22Rv1 (cell line): ENCODE data around the gene TUBB6.

Experiments used
- H3K27ac ChIP-seq: fragments of 450-650 bp; 2 replicates; pipeline ENCODE4 v1.5.1; 2017
- CTCF ChIP-seq: fragments of 450-650 bp; IDR thresholded peaks from 2 replicates; pipeline ENCODE4 v1.5.1; 2017; ENCODE audit warnings: mild to moderate bottlenecking
- ZFX ChIP-seq: fragments of 450-650 bp; IDR thresholded peaks from 2 replicates; pipeline ENCODE4 v1.6.1; 2017; ENCODE audit warnings: antibody characterized with exemption, borderline replicate concordance

TUBB6 gene

GRCh38 chr18:12315911-12316310, 7.9 kb downstream of the TUBB6 start:
- no peak for TF ChIP-seq ZFX
- TF ChIP-seq CTCF, result no peak
- no peak overlapping the region for H3K27ac ChIP-seq

- TF ChIP-seq CTCF (no peak), ZFX (no peak)
- H3K27ac ChIP-seq, result no peak overlapping the region
Observed at GRCh38 chr18:12317664-12318333, 9.8 kb downstream of the TUBB6 start.

- TF ChIP-seq ZFX (no peak), CTCF (no peak)
- no peak overlapping the region for H3K27ac ChIP-seq
Observed at GRCh38 chr18:12318334-12318697, 10.3 kb downstream of the TUBB6 start.

- TF ChIP-seq CTCF, result no peak
- TF ChIP-seq ZFX, result no peak
Observed at GRCh38 chr18:12318857-12319256, 10.8 kb downstream of the TUBB6 start.

GRCh38 chr18:12321333-12321732, 13.3 kb downstream of the TUBB6 start:
- H3K27ac ChIP-seq, result no peak overlapping the region
- TF ChIP-seq CTCF, result no peak
- no peak for TF ChIP-seq ZFX

More at GRCh38 chr18:12318857-12319256, 10.8 kb downstream of the TUBB6 start:
- H3K27ac ChIP-seq, result no peak overlapping the region

- no peak overlapping the region for H3K27ac ChIP-seq
- TF ChIP-seq ZFX (no peak), CTCF (no peak)
Observed at GRCh38 chr18:12324991-12325725, 17.1 kb downstream of the TUBB6 start.

GRCh38 chr18:12325726-12326245, 17.7 kb downstream of the TUBB6 start:
- no peak for TF ChIP-seq ZFX
- TF ChIP-seq CTCF, result no peak

More at GRCh38 chr18:12325726-12326245, 17.7 kb downstream of the TUBB6 start:
- H3K27ac ChIP-seq, result no peak overlapping the region
